GM23338 (cell line): ENCODE measurements around the gene AVPR1B. TPM values are rescaled to one million over a fixed set of nuclear protein-coding genes. Genes with fewer than 3 reads are reported as not detected.

Experiments used
- ATAC-seq: fragments of 200-7000 bp; cut with Tn5 transposase; 3 replicates; pipeline ENCODE4 v1.9.1; 2020
- DNase-seq: peaks from one replicate; pipeline ENCODE4 v3.0.0-alpha.2; 2015; ENCODE audit warnings: low spot score
- H2AFZ ChIP-seq: fragments of 200-600 bp; sonication (generic); 2 replicates; pipeline ENCODE4 v1.8.0; 2016; ENCODE audit warnings: antibody characterized with exemption, mild to moderate bottlenecking, moderate library complexity
- H3F3A ChIP-seq: fragments of 200-600 bp; sonication (generic); replicated peaks from 2 replicates; pipeline ENCODE4 v1.8.0; 2017; ENCODE audit warnings: antibody characterized with exemption, mixed run types, low read depth
- H3K27ac ChIP-seq: fragments of 200-600 bp; sonication (generic); 2 replicates; pipeline ENCODE4 v1.6.1; 2016; ENCODE audit warnings: low read depth
- H3K27me3 ChIP-seq: fragments of 200-600 bp; sonication (generic); 2 replicates; pipeline ENCODE4 v1.8.0; 2016; ENCODE audit warnings: mild to moderate bottlenecking, mixed run types, moderate library complexity; ENCODE audit not compliant: insufficient read depth
- H3K36me3 ChIP-seq: fragments of 200-600 bp; sonication (generic); 2 replicates; pipeline ENCODE4 v1.8.0; 2016; ENCODE audit warnings: mild to moderate bottlenecking; ENCODE audit not compliant: insufficient read depth
- H3K4me1 ChIP-seq: fragments of 200-600 bp; sonication (generic); 2 replicates; pipeline ENCODE4 v1.8.0; 2016; ENCODE audit warnings: mild to moderate bottlenecking, moderate library complexity; ENCODE audit not compliant: insufficient read depth
- H3K4me2 ChIP-seq: fragments of 200-600 bp; sonication (generic); 2 replicates; pipeline ENCODE4 v1.7.1; 2017; ENCODE audit warnings: mixed run types
- H3K4me3 ChIP-seq: fragments of 200-600 bp; sonication (generic); 2 replicates; pipeline ENCODE4 v1.6.1; 2016; ENCODE audit warnings: mixed run types
- H3K79me2 ChIP-seq: fragments of 200-600 bp; sonication (generic); replicated peaks from 2 replicates; pipeline ENCODE4 v1.8.0; 2017; ENCODE audit warnings: mild to moderate bottlenecking; ENCODE audit not compliant: insufficient read depth
- H3K9me2 ChIP-seq: fragments of 200-600 bp; sonication (generic); 2 replicates; pipeline ENCODE4 v1.8.0; 2017; ENCODE audit not compliant: insufficient read depth
- H4K20me1 ChIP-seq: fragments of 200-600 bp; sonication (generic); replicated peaks from 2 replicates; pipeline ENCODE4 v1.8.0; 2017; ENCODE audit warnings: mild to moderate bottlenecking; ENCODE audit not compliant: insufficient read depth
- H3K27ac Mint-ChIP-seq: 2 replicates; pipeline ENCODE4 v1.8.0; 2020; ENCODE audit warnings: inconsistent platforms, mild to moderate bottlenecking, moderate library complexity, mixed read lengths
- H3K27me3 Mint-ChIP-seq: 3 replicates; pipeline ENCODE4 v1.8.0; 2022; ENCODE audit warnings: low read depth, mild to moderate bottlenecking, moderate library complexity, mixed read lengths, inconsistent platforms; ENCODE audit not compliant: insufficient read depth, poor library complexity
- H3K36me3 Mint-ChIP-seq: 3 replicates; pipeline ENCODE4 v1.8.0; 2021; ENCODE audit warnings: low read depth, mild to moderate bottlenecking, inconsistent platforms, moderate library complexity, mixed read lengths
- H3K4me1 Mint-ChIP-seq: 3 replicates; pipeline ENCODE4 v1.8.0; 2020; ENCODE audit warnings: mild to moderate bottlenecking, inconsistent platforms, mixed read lengths
- H3K4me3 Mint-ChIP-seq: 3 replicates; pipeline ENCODE4 v1.8.0; 2021; ENCODE audit warnings: moderate library complexity, mild to moderate bottlenecking, inconsistent platforms, mixed read lengths
- H3K9me3 Mint-ChIP-seq: 3 replicates; pipeline ENCODE4 v1.8.0; 2020; ENCODE audit warnings: moderate library complexity, mild to moderate bottlenecking, inconsistent platforms, mixed read lengths
- CREB1 ChIP-seq: fragments of 250-450 bp; sonication (Bioruptor Pico); IDR thresholded peaks from 2 replicates; pipeline ENCODE4 v1.5.0; 2020; ENCODE audit warnings: low read depth, mild to moderate bottlenecking, moderate library complexity
- EZH2 ChIP-seq: fragments of 200-600 bp; sonication (generic); IDR thresholded peaks from one replicate; pipeline ENCODE4 v1.8.0; 2017; ENCODE audit warnings: antibody characterized with exemption, mild to moderate bottlenecking, low read depth; ENCODE audit not compliant: unreplicated experiment
- EZH2phosphoT487 ChIP-seq: fragments of 200-600 bp; sonication (generic); IDR thresholded peaks from one replicate; pipeline ENCODE4 v1.8.1; 2018; ENCODE audit warnings: antibody characterized with exemption; ENCODE audit not compliant: unreplicated experiment
- JUNB ChIP-seq: IDR thresholded peaks from one replicate; pipeline ENCODE4 v1.6.1; 2016; ENCODE audit warnings: antibody characterized with exemption; ENCODE audit not compliant: unreplicated experiment
- NANOG ChIP-seq: IDR thresholded peaks from 2 replicates; pipeline ENCODE4 v1.6.1; 2016; ENCODE audit warnings: antibody characterized with exemption, borderline replicate concordance
- POLR2AphosphoS5 ChIP-seq: IDR thresholded peaks from 2 replicates; pipeline ENCODE4 v1.6.1; 2016; ENCODE audit warnings: antibody characterized with exemption, low read depth
- STAT1 ChIP-seq: IDR thresholded peaks from one replicate; pipeline ENCODE4 v1.6.1; 2016; ENCODE audit warnings: antibody characterized with exemption; ENCODE audit not compliant: unreplicated experiment
- ZNF114 ChIP-seq: fragments of 250-450 bp; sonication (Bioruptor Pico); IDR thresholded peaks from 2 replicates; pipeline ENCODE4 v1.5.0; 2020; ENCODE audit warnings: mild to moderate bottlenecking, moderate library complexity
- ZNF331 ChIP-seq: fragments of 250-450 bp; sonication (Bioruptor Pico); IDR thresholded peaks from 2 replicates; pipeline ENCODE4 v1.5.0; 2020; ENCODE audit warnings: low read depth, mild to moderate bottlenecking, moderate library complexity
- polyA plus RNA-seq: library from polyadenylated mRNA; unstranded; fragments of >200 nt; fragmentation: Nextera tagmentation; extraction: Ambion mirVana; gene quantifications from 2 replicates; pipeline ENCODE4 v1.2.1, GENCODE V29; 2016
- total RNA-seq: library from RNA; depleted of rRNA; stranded (reverse); fragments of >200 nt; shearing (Covaris generic); gene quantifications from 2 replicates; pipeline ENCODE4 v1.2.3, GENCODE V29; 2014
- TF ChIP-seq, protein P1 (sequence below): IDR thresholded peaks from 2 replicates; pipeline ENCODE4 v1.6.1; 2016; ENCODE audit warnings: antibody characterized with exemption
- TF ChIP-seq, protein P2 (sequence below): IDR thresholded peaks from one replicate; pipeline ENCODE4 v1.6.1; 2018; ENCODE audit warnings: antibody characterized with exemption; ENCODE audit not compliant: unreplicated experiment
- TF ChIP-seq, protein P3 (sequence below), 2 experiments: fragments of 200-600 bp in 1 of 2; sonication (generic) in 1 of 2; conservative IDR thresholded peaks; 2 replicates each; pipeline versions ENCODE4 v1.5.1 to v1.6.1; 2016 to 2017; ENCODE audit warnings: antibody characterized with exemption in 2 of 2, low read depth in 2 of 2, mild to moderate bottlenecking in 2 of 2, moderate library complexity in 1 of 2
- TF ChIP-seq, protein P4 (sequence below): fragments of 250-450 bp; sonication (Bioruptor Pico); IDR thresholded peaks from 2 replicates; pipeline ENCODE4 v1.5.0; 2020; ENCODE audit warnings: mild to moderate bottlenecking, moderate library complexity

The AVPR1B gene
- total and polyA plus RNA-seq, 2 experiments from 2014 or later: 0.24 to 0.52 TPM

DNA sequence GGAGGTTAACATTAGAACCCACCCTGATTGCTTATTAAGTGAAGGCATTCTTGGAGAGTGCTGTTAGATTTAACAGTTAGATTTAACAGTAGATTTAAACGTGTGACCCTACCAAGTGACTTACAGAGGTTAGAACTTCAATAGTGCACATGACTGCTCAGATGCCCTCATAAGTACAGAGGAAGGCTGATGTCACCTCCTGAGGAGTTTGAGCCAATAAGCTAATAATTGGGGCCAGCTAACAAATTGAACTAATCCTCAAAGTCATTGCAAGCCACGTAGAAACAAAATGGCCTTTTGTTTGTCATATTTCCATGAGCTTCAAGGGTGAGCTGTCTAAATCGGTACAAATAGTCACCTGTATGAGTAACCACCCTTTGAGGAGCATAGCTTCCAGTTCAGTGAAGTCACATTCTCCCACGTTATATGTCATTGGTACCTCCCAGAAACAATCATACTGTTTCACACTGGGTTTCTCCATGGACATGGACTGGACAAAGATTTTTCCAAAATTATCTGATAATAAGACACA is 11.7 kb downstream of the AVPR1B start:
- TF ChIP-seq, protein P1, sequence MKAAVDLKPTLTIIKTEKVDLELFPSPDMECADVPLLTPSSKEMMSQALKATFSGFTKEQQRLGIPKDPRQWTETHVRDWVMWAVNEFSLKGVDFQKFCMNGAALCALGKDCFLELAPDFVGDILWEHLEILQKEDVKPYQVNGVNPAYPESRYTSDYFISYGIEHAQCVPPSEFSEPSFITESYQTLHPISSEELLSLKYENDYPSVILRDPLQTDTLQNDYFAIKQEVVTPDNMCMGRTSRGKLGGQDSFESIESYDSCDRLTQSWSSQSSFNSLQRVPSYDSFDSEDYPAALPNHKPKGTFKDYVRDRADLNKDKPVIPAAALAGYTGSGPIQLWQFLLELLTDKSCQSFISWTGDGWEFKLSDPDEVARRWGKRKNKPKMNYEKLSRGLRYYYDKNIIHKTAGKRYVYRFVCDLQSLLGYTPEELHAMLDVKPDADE: no peak
- no peak for TF ChIP-seq EZH2
- no peak for TF ChIP-seq CREB1 (CRISPR knock-in tag)
- TF ChIP-seq ZNF331 (CRISPR knock-in tag): no peak
- TF ChIP-seq, protein P2, sequence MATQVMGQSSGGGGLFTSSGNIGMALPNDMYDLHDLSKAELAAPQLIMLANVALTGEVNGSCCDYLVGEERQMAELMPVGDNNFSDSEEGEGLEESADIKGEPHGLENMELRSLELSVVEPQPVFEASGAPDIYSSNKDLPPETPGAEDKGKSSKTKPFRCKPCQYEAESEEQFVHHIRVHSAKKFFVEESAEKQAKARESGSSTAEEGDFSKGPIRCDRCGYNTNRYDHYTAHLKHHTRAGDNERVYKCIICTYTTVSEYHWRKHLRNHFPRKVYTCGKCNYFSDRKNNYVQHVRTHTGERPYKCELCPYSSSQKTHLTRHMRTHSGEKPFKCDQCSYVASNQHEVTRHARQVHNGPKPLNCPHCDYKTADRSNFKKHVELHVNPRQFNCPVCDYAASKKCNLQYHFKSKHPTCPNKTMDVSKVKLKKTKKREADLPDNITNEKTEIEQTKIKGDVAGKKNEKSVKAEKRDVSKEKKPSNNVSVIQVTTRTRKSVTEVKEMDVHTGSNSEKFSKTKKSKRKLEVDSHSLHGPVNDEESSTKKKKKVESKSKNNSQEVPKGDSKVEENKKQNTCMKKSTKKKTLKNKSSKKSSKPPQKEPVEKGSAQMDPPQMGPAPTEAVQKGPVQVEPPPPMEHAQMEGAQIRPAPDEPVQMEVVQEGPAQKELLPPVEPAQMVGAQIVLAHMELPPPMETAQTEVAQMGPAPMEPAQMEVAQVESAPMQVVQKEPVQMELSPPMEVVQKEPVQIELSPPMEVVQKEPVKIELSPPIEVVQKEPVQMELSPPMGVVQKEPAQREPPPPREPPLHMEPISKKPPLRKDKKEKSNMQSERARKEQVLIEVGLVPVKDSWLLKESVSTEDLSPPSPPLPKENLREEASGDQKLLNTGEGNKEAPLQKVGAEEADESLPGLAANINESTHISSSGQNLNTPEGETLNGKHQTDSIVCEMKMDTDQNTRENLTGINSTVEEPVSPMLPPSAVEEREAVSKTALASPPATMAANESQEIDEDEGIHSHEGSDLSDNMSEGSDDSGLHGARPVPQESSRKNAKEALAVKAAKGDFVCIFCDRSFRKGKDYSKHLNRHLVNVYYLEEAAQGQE: no peak
- TF ChIP-seq, protein P3, sequence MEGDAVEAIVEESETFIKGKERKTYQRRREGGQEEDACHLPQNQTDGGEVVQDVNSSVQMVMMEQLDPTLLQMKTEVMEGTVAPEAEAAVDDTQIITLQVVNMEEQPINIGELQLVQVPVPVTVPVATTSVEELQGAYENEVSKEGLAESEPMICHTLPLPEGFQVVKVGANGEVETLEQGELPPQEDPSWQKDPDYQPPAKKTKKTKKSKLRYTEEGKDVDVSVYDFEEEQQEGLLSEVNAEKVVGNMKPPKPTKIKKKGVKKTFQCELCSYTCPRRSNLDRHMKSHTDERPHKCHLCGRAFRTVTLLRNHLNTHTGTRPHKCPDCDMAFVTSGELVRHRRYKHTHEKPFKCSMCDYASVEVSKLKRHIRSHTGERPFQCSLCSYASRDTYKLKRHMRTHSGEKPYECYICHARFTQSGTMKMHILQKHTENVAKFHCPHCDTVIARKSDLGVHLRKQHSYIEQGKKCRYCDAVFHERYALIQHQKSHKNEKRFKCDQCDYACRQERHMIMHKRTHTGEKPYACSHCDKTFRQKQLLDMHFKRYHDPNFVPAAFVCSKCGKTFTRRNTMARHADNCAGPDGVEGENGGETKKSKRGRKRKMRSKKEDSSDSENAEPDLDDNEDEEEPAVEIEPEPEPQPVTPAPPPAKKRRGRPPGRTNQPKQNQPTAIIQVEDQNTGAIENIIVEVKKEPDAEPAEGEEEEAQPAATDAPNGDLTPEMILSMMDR (conservative IDR thresholded peaks at IDR 0.05; ENCODE audit: low read depth in 2 of 2): no peak
- TF ChIP-seq POLR2AphosphoS5: no peak
- no peak for TF ChIP-seq STAT1
- TF ChIP-seq EZH2phosphoT487: no peak
- no peak for TF ChIP-seq ZNF114 (CRISPR knock-in tag)
- TF ChIP-seq NANOG: no peak
- TF ChIP-seq JUNB: no peak
- TF ChIP-seq, protein P4, sequence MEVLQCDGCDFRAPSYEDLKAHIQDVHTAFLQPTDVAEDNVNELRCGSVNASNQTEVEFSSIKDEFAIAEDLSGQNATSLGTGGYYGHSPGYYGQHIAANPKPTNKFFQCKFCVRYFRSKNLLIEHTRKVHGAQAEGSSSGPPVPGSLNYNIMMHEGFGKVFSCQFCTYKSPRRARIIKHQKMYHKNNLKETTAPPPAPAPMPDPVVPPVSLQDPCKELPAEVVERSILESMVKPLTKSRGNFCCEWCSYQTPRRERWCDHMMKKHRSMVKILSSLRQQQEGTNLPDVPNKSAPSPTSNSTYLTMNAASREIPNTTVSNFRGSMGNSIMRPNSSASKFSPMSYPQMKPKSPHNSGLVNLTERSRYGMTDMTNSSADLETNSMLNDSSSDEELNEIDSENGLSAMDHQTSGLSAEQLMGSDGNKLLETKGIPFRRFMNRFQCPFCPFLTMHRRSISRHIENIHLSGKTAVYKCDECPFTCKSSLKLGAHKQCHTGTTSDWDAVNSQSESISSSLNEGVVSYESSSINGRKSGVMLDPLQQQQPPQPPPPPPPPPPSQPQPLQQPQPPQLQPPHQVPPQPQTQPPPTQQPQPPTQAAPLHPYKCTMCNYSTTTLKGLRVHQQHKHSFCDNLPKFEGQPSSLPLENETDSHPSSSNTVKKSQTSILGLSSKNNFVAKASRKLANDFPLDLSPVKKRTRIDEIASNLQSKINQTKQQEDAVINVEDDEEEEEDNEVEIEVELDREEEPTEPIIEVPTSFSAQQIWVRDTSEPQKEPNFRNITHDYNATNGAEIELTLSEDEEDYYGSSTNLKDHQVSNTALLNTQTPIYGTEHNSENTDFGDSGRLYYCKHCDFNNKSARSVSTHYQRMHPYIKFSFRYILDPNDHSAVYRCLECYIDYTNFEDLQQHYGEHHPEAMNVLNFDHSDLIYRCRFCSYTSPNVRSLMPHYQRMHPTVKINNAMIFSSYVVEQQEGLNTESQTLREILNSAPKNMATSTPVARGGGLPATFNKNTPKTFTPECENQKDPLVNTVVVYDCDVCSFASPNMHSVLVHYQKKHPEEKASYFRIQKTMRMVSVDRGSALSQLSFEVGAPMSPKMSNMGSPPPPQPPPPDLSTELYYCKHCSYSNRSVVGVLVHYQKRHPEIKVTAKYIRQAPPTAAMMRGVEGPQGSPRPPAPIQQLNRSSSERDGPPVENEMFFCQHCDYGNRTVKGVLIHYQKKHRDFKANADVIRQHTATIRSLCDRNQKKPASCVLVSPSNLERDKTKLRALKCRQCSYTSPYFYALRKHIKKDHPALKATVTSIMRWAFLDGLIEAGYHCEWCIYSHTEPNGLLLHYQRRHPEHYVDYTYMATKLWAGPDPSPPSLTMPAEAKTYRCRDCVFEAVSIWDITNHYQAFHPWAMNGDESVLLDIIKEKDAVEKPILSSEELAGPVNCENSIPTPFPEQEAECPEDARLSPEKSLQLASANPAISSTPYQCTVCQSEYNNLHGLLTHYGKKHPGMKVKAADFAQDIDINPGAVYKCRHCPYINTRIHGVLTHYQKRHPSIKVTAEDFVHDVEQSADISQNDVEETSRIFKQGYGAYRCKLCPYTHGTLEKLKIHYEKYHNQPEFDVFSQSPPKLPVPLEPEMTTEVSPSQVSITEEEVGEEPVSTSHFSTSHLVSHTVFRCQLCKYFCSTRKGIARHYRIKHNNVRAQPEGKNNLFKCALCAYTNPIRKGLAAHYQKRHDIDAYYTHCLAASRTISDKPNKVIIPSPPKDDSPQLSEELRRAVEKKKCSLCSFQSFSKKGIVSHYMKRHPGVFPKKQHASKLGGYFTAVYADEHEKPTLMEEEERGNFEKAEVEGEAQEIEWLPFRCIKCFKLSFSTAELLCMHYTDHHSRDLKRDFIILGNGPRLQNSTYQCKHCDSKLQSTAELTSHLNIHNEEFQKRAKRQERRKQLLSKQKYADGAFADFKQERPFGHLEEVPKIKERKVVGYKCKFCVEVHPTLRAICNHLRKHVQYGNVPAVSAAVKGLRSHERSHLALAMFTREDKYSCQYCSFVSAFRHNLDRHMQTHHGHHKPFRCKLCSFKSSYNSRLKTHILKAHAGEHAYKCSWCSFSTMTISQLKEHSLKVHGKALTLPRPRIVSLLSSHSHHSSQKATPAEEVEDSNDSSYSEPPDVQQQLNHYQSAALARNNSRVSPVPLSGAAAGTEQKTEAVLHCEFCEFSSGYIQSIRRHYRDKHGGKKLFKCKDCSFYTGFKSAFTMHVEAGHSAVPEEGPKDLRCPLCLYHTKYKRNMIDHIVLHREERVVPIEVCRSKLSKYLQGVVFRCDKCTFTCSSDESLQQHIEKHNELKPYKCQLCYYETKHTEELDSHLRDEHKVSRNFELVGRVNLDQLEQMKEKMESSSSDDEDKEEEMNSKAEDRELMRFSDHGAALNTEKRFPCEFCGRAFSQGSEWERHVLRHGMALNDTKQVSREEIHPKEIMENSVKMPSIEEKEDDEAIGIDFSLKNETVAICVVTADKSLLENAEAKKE (CRISPR knock-in tag): no peak
- Histone ChIP-seq H4K20me1 (no peaks in the 10 kb centered on the region), H3K27ac (no peak overlapping the region), H3K27me3 (no peaks in the 10 kb centered on the region), H3K79me2 (no peaks in the 10 kb centered on the region), H3K4me1 (no peaks in the 10 kb centered on the region), H2AFZ (0 out of 2 replicates have a peak overlapping the region, but pooled peaks have one; percentile 43), H3K36me3 (no peaks in the 10 kb centered on the region), H3F3A (no peaks in the 10 kb centered on the region), H3K9me2 (no peaks in the 10 kb centered on the region), H3K4me3 (no peak overlapping the region), H3K4me2 (no peak overlapping the region)
- Mint-ChIP-seq H3K27me3 (peaks cover 5% of the 10 kb centered on the region), H3K36me3 (no peaks in the 10 kb centered on the region), H3K9me3 (no peaks in the 10 kb centered on the region), H3K27ac (no peak overlapping the region), H3K4me3 (no peak overlapping the region), H3K4me1 (no peaks in the 10 kb centered on the region)
- ATAC-seq (no peak), DNase-seq (no peak)
